Stimulated activated CD8-positive, alpha-beta memory T cell treated with anti-CD3 and anti-CD28 coated beads, Interleukin-12 subunit alpha, Interleukin-12 subunit beta, amount 100 ng/mL, for 1 hour (primary cell): ENCODE results near the gene GYPB.
"Not testable (repeated sequence)": the region's sequence is repeated elsewhere in the genome, so short reads cannot be mapped to it uniquely, and the experiment has no call there.

ENCODE experiments used
- DNase-seq: peaks from one replicate; pipeline ENCODE4 v3.0.0-alpha.2; 2020; ENCODE audit warnings: low read depth

Gene GYPB

GRCh38 chr4:144014808-144015207 is 4.4 kb downstream of the GYPB start:
- no peak for DNase-seq

GRCh38 chr4:144008602-144009001 is 10.6 kb downstream of the GYPB start:
- DNase-seq = not testable (repeated sequence)

- DNase-seq = not testable (repeated sequence)
These were observed 11.2 kb downstream of the GYPB start for GRCh38 chr4:144007960-144008359.

- DNase-seq = not testable (repeated sequence)
These were observed 12.9 kb downstream of the GYPB start for GRCh38 chr4:144006200-144006803.

- DNase-seq = not testable (repeated sequence)
These were observed 13.6 kb downstream of the GYPB start for GRCh38 chr4:144005558-144005953.

- not testable (repeated sequence) for DNase-seq
These were observed 14.2 kb downstream of the GYPB start for GRCh38 chr4:144004868-144005557.

GRCh38 chr4:144003890-144004265 is 15.3 kb downstream of the GYPB start:
- not testable (repeated sequence) for DNase-seq

- not testable (repeated sequence) for DNase-seq
These were observed 15.8 kb downstream of the GYPB start for GRCh38 chr4:144003205-144003889.

GRCh38 chr4:144000331-144000995 is 18.7 kb downstream of the GYPB start:
- DNase-seq = not testable (repeated sequence)

- not testable (repeated sequence) for DNase-seq
These were observed 23.0 kb downstream of the GYPB start for GRCh38 chr4:143996193-143996592.

GRCh38 chr4:143991761-143992160 is 27.4 kb downstream of the GYPB start:
- DNase-seq = not testable (repeated sequence)

GRCh38 chr4:143990717-143991116 is 28.5 kb downstream of the GYPB start:
- not testable (repeated sequence) for DNase-seq

GRCh38 chr4:143986180-143986579 is 33.0 kb downstream of the GYPB start:
- DNase-seq = no peak

GRCh38 chr4:143980776-143981175 is 38.4 kb downstream of the GYPB start:
- DNase-seq = not testable (repeated sequence)

GRCh38 chr4:143975527-143975926 is 43.7 kb downstream of the GYPB start:
- not testable (repeated sequence) for DNase-seq

- not testable (repeated sequence) for DNase-seq
These were observed 45.2 kb downstream of the GYPB start for GRCh38 chr4:143974021-143974420.

GRCh38 chr4:143961075-143961474 is 58.1 kb downstream of the GYPB start:
- no peak for DNase-seq

GRCh38 chr4:143955306-143955705 is 63.9 kb downstream of the GYPB start:
- DNase-seq = not testable (repeated sequence)

- not testable (repeated sequence) for DNase-seq
These were observed 67.7 kb downstream of the GYPB start for GRCh38 chr4:143951458-143951972.

GRCh38 chr4:143950967-143951366 is 68.2 kb downstream of the GYPB start:
- not testable (repeated sequence) for DNase-seq

- not testable (repeated sequence) for DNase-seq
These were observed 69.0 kb downstream of the GYPB start for GRCh38 chr4:143950185-143950584.

- not testable (repeated sequence) for DNase-seq
These were observed 71.7 kb downstream of the GYPB start for GRCh38 chr4:143947493-143947892.
